MM.1S (cell line): ENCODE data around the gene POLG.

Experiments used
- CTCF ChIP-seq: fragments of 300-600 bp; sonication (generic); IDR thresholded peaks from 2 replicates; pipeline ENCODE4 v1.5.1; 2016; ENCODE audit warnings: antibody characterized with exemption, low read length, mixed read lengths
- EZH2 ChIP-seq: fragments of 300-600 bp; sonication (generic); optimal IDR thresholded peaks from 2 replicates; pipeline ENCODE3; 2017; ENCODE audit warnings: low read depth, mild to moderate bottlenecking, antibody characterized with exemption, low read length, mixed read lengths
- EZH2phosphoT487 ChIP-seq: fragments of 300-600 bp; sonication (generic); IDR thresholded peaks from 2 replicates; pipeline ENCODE4 v1.6.1; 2018; ENCODE audit warnings: antibody characterized with exemption, low read length

- TF ChIP-seq CTCF (no peak), EZH2 (no peak), EZH2phosphoT487 (no peak)
Observed at GRCh38 chr15:89384176-89384604, 49.6 kb upstream of the POLG start.
